GM23338 (cell line): Measurements from ENCODE around the gene EPHA8. TPM values are rescaled to one million over a fixed set of nuclear protein-coding genes. Genes with fewer than 3 reads are reported as not detected.

ENCODE experiments used
- ATAC-seq: fragments of 200-7000 bp; cut with Tn5 transposase; 3 replicates; pipeline ENCODE4 v1.9.1; 2020
- DNase-seq: peaks from one replicate; pipeline ENCODE4 v3.0.0-alpha.2; 2015; ENCODE audit warnings: low spot score
- H2AFZ ChIP-seq: fragments of 200-600 bp; sonication (generic); 2 replicates; pipeline ENCODE4 v1.8.0; 2016; ENCODE audit warnings: antibody characterized with exemption, mild to moderate bottlenecking, moderate library complexity
- H3F3A ChIP-seq: fragments of 200-600 bp; sonication (generic); replicated peaks from 2 replicates; pipeline ENCODE4 v1.8.0; 2017; ENCODE audit warnings: antibody characterized with exemption, mixed run types, low read depth
- H3K27ac ChIP-seq: fragments of 200-600 bp; sonication (generic); 2 replicates; pipeline ENCODE4 v1.6.1; 2016; ENCODE audit warnings: low read depth
- H3K27me3 ChIP-seq: fragments of 200-600 bp; sonication (generic); 2 replicates; pipeline ENCODE4 v1.8.0; 2016; ENCODE audit warnings: mild to moderate bottlenecking, mixed run types, moderate library complexity; ENCODE audit not compliant: insufficient read depth
- H3K36me3 ChIP-seq: fragments of 200-600 bp; sonication (generic); 2 replicates; pipeline ENCODE4 v1.8.0; 2016; ENCODE audit warnings: mild to moderate bottlenecking; ENCODE audit not compliant: insufficient read depth
- H3K4me1 ChIP-seq: fragments of 200-600 bp; sonication (generic); 2 replicates; pipeline ENCODE4 v1.8.0; 2016; ENCODE audit warnings: mild to moderate bottlenecking, moderate library complexity; ENCODE audit not compliant: insufficient read depth
- H3K4me2 ChIP-seq: fragments of 200-600 bp; sonication (generic); 2 replicates; pipeline ENCODE4 v1.7.1; 2017; ENCODE audit warnings: mixed run types
- H3K4me3 ChIP-seq: fragments of 200-600 bp; sonication (generic); 2 replicates; pipeline ENCODE4 v1.6.1; 2016; ENCODE audit warnings: mixed run types
- H3K79me2 ChIP-seq: fragments of 200-600 bp; sonication (generic); replicated peaks from 2 replicates; pipeline ENCODE4 v1.8.0; 2017; ENCODE audit warnings: mild to moderate bottlenecking; ENCODE audit not compliant: insufficient read depth
- H3K9me2 ChIP-seq: fragments of 200-600 bp; sonication (generic); 2 replicates; pipeline ENCODE4 v1.8.0; 2017; ENCODE audit not compliant: insufficient read depth
- H4K20me1 ChIP-seq: fragments of 200-600 bp; sonication (generic); replicated peaks from 2 replicates; pipeline ENCODE4 v1.8.0; 2017; ENCODE audit warnings: mild to moderate bottlenecking; ENCODE audit not compliant: insufficient read depth
- H3K27ac Mint-ChIP-seq: 2 replicates; pipeline ENCODE4 v1.8.0; 2020; ENCODE audit warnings: inconsistent platforms, mild to moderate bottlenecking, moderate library complexity, mixed read lengths
- H3K27me3 Mint-ChIP-seq: 3 replicates; pipeline ENCODE4 v1.8.0; 2022; ENCODE audit warnings: low read depth, mild to moderate bottlenecking, moderate library complexity, mixed read lengths, inconsistent platforms; ENCODE audit not compliant: insufficient read depth, poor library complexity
- H3K36me3 Mint-ChIP-seq: 3 replicates; pipeline ENCODE4 v1.8.0; 2021; ENCODE audit warnings: low read depth, mild to moderate bottlenecking, inconsistent platforms, moderate library complexity, mixed read lengths
- H3K4me1 Mint-ChIP-seq: 3 replicates; pipeline ENCODE4 v1.8.0; 2020; ENCODE audit warnings: mild to moderate bottlenecking, inconsistent platforms, mixed read lengths
- H3K4me3 Mint-ChIP-seq: 3 replicates; pipeline ENCODE4 v1.8.0; 2021; ENCODE audit warnings: moderate library complexity, mild to moderate bottlenecking, inconsistent platforms, mixed read lengths
- H3K9me3 Mint-ChIP-seq: 3 replicates; pipeline ENCODE4 v1.8.0; 2020; ENCODE audit warnings: moderate library complexity, mild to moderate bottlenecking, inconsistent platforms, mixed read lengths
- CTCF ChIP-seq, 2 experiments: fragments of 200-600 bp in 1 of 2; sonication (generic) in 1 of 2; conservative IDR thresholded peaks; 2 replicates each; pipeline versions ENCODE4 v1.5.1 to v1.6.1; 2016 to 2017; ENCODE audit warnings: antibody characterized with exemption in 2 of 2, low read depth in 2 of 2, mild to moderate bottlenecking in 2 of 2, moderate library complexity in 1 of 2
- EZH2 ChIP-seq: fragments of 200-600 bp; sonication (generic); IDR thresholded peaks from one replicate; pipeline ENCODE4 v1.8.0; 2017; ENCODE audit warnings: antibody characterized with exemption, mild to moderate bottlenecking, low read depth; ENCODE audit not compliant: unreplicated experiment
- EZH2phosphoT487 ChIP-seq: fragments of 200-600 bp; sonication (generic); IDR thresholded peaks from one replicate; pipeline ENCODE4 v1.8.1; 2018; ENCODE audit warnings: antibody characterized with exemption; ENCODE audit not compliant: unreplicated experiment
- ZNF331 ChIP-seq: fragments of 250-450 bp; sonication (Bioruptor Pico); IDR thresholded peaks from 2 replicates; pipeline ENCODE4 v1.5.0; 2020; ENCODE audit warnings: low read depth, mild to moderate bottlenecking, moderate library complexity
- polyA plus RNA-seq: library from polyadenylated mRNA; unstranded; fragments of >200 nt; fragmentation: Nextera tagmentation; extraction: Ambion mirVana; gene quantifications from 2 replicates; pipeline ENCODE4 v1.2.1, GENCODE V29; 2016
- total RNA-seq: library from RNA; depleted of rRNA; stranded (reverse); fragments of >200 nt; shearing (Covaris generic); gene quantifications from 2 replicates; pipeline ENCODE4 v1.2.3, GENCODE V29; 2014
- TF ChIP-seq, protein P1 (sequence below): fragments of 250-450 bp; sonication (Bioruptor Pico); IDR thresholded peaks from 2 replicates; pipeline ENCODE4 v1.5.0; 2020; ENCODE audit warnings: mild to moderate bottlenecking, moderate library complexity

EPHA8 gene
- total and polyA plus RNA-seq, 2 experiments from 2014 or later = 2.3 to 5.0 TPM

- TF ChIP-seq, protein P1, sequence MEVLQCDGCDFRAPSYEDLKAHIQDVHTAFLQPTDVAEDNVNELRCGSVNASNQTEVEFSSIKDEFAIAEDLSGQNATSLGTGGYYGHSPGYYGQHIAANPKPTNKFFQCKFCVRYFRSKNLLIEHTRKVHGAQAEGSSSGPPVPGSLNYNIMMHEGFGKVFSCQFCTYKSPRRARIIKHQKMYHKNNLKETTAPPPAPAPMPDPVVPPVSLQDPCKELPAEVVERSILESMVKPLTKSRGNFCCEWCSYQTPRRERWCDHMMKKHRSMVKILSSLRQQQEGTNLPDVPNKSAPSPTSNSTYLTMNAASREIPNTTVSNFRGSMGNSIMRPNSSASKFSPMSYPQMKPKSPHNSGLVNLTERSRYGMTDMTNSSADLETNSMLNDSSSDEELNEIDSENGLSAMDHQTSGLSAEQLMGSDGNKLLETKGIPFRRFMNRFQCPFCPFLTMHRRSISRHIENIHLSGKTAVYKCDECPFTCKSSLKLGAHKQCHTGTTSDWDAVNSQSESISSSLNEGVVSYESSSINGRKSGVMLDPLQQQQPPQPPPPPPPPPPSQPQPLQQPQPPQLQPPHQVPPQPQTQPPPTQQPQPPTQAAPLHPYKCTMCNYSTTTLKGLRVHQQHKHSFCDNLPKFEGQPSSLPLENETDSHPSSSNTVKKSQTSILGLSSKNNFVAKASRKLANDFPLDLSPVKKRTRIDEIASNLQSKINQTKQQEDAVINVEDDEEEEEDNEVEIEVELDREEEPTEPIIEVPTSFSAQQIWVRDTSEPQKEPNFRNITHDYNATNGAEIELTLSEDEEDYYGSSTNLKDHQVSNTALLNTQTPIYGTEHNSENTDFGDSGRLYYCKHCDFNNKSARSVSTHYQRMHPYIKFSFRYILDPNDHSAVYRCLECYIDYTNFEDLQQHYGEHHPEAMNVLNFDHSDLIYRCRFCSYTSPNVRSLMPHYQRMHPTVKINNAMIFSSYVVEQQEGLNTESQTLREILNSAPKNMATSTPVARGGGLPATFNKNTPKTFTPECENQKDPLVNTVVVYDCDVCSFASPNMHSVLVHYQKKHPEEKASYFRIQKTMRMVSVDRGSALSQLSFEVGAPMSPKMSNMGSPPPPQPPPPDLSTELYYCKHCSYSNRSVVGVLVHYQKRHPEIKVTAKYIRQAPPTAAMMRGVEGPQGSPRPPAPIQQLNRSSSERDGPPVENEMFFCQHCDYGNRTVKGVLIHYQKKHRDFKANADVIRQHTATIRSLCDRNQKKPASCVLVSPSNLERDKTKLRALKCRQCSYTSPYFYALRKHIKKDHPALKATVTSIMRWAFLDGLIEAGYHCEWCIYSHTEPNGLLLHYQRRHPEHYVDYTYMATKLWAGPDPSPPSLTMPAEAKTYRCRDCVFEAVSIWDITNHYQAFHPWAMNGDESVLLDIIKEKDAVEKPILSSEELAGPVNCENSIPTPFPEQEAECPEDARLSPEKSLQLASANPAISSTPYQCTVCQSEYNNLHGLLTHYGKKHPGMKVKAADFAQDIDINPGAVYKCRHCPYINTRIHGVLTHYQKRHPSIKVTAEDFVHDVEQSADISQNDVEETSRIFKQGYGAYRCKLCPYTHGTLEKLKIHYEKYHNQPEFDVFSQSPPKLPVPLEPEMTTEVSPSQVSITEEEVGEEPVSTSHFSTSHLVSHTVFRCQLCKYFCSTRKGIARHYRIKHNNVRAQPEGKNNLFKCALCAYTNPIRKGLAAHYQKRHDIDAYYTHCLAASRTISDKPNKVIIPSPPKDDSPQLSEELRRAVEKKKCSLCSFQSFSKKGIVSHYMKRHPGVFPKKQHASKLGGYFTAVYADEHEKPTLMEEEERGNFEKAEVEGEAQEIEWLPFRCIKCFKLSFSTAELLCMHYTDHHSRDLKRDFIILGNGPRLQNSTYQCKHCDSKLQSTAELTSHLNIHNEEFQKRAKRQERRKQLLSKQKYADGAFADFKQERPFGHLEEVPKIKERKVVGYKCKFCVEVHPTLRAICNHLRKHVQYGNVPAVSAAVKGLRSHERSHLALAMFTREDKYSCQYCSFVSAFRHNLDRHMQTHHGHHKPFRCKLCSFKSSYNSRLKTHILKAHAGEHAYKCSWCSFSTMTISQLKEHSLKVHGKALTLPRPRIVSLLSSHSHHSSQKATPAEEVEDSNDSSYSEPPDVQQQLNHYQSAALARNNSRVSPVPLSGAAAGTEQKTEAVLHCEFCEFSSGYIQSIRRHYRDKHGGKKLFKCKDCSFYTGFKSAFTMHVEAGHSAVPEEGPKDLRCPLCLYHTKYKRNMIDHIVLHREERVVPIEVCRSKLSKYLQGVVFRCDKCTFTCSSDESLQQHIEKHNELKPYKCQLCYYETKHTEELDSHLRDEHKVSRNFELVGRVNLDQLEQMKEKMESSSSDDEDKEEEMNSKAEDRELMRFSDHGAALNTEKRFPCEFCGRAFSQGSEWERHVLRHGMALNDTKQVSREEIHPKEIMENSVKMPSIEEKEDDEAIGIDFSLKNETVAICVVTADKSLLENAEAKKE (CRISPR knock-in tag) = no peak
Measured at GRCh38 chr1:22540337-22540736, 23.0 kb upstream of the EPHA8 start (continued).

- TF ChIP-seq CTCF (conservative IDR thresholded peaks at IDR 0.05; ENCODE audit: low read depth in 2 of 2) = peak; percentile 9 to 49; a peak in 2 of 4 replicates
- TF ChIP-seq EZH2phosphoT487 = no peak
- no peak for TF ChIP-seq ZNF331 (CRISPR knock-in tag)
- no peak for TF ChIP-seq EZH2
- Histone ChIP-seq H3K27ac (no peak overlapping the region), H3K4me2 (no peak overlapping the region), H3K4me1 (no peaks in the 10 kb centered on the region), H2AFZ (no peak overlapping the region), H3K27me3 (no peaks in the 10 kb centered on the region), H4K20me1 (no peaks in the 10 kb centered on the region), H3K36me3 (no peaks in the 10 kb centered on the region), H3F3A (no peaks in the 10 kb centered on the region), H3K79me2 (no peaks in the 10 kb centered on the region), H3K4me3 (no peak overlapping the region), H3K9me2 (no peaks in the 10 kb centered on the region)
- Mint-ChIP-seq H3K4me3 (no peak overlapping the region), H3K36me3 (no peaks in the 10 kb centered on the region), H3K27ac (no peak overlapping the region), H3K4me1 (peaks cover 5% of the 10 kb centered on the region; the same call in 2 of the 3 replicates), H3K27me3 (peaks cover 14% of the 10 kb centered on the region), H3K9me3 (no peaks in the 10 kb centered on the region; the same call in 2 of the 3 replicates)
- DNase-seq (no peak), ATAC-seq (peak; percentile 27; the same call in 2 of the 3 replicates)
Measured at GRCh38 chr1:22542886-22543285, 20.4 kb upstream of the EPHA8 start.
